Activated CD8-positive, alpha-beta memory T cell treated with anti-CD3 and anti-CD28 coated beads for 1 hour (primary cell): Measurements from ENCODE around the gene PDZK1IP1.
"Not testable (repeated sequence)": the region's sequence is repeated elsewhere in the genome, so short reads cannot be mapped to it uniquely, and the experiment has no call there.

Experiments
- DNase-seq, 2 donors: peaks; one replicate each; pipeline ENCODE4 v3.0.0-alpha.2; 2020; ENCODE audit warnings: low read depth in 1 of 2; ENCODE audit errors: extremely low read depth in 1 of 2

Gene PDZK1IP1

DNA sequence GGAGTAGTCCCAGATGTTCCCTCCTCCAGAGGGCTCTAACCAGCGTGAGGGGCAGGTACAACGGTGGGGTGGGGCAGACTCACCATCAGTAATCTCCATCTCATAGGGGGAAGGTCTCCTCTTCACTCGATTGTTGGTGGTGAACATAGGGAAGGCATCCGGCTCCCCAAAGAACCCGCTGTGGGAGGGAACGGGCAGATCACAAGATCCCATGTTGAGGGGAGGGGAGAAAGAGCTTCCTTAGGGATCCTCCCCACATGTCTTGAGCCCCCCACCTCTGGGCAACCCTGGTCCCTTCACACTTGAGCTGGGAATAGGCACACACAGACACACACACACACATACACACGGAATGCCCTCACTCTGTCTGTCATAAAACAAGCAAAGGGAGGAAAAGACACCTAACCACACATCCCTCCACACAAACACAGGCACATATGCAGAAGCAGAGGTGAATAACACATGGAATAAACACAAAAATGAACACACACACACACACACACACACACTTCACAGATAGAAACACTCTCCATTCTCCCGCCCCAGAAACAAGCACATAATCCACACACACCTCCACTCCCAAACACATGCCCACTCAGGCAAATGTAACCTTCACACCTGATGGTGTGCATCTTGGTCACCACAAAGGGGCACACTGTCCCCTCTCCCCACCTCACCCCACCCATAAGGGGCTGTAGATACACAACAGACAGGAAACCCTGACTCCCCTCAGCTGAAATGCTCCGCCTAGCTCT, 34.3 kb upstream of the PDZK1IP1 start:
- DNase-seq, result no peak

DNA sequence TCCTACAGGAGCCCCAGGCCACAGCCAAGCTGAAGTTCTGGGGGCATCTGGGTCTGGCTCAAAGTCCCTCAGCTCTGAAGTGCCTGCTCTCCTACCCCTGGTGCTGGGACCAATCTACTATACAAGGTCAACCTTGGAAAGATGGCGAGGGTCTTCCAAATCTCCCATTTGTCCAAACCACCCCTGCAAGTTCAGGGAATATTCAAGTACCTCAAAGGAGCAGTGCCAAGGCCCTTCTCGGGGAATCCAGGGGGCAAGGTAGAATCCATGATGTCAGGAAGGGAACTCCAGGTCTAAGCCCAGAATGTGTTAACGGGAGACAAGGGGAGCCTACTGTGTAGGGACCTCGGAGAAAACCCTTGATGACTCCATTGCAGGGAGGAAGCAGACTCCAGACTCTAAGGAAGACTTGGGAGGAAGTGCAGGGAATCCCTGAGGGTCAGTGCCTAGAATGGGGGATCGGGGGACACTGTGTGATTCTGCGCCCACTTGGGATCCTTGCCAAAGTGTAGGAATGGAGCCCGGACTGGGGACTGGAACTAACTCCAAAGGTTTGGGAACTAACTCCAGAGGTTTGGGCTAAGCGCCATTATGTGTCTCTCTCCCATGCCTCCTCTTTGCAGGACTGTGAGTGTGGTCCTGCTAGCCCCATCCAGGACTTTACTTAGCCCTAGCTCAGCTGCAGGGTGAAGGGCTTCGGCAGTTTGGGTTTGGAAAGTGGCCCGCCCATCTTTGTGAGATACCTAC, 33.5 kb upstream of the PDZK1IP1 start:
- no peak for DNase-seq

DNA sequence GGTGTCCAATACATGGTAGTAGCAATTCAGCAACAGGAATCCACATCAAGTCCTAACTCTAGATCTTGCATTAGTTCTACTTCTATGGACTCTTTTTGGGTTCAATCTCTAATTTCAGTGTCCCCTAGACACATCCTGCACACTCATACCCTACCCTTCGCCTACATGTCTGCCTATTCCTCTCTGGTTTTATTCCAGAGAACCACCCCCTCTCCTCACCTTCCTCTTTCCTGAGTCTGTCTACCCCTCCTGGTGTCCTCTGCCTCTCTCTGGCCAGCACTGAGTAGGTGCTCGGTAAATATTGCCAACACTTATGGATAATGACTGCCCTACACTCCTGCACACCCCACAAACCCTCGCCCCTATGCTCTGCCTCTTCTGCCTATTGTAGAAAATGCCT, 32.6 kb upstream of the PDZK1IP1 start:
- no peak for DNase-seq

DNA sequence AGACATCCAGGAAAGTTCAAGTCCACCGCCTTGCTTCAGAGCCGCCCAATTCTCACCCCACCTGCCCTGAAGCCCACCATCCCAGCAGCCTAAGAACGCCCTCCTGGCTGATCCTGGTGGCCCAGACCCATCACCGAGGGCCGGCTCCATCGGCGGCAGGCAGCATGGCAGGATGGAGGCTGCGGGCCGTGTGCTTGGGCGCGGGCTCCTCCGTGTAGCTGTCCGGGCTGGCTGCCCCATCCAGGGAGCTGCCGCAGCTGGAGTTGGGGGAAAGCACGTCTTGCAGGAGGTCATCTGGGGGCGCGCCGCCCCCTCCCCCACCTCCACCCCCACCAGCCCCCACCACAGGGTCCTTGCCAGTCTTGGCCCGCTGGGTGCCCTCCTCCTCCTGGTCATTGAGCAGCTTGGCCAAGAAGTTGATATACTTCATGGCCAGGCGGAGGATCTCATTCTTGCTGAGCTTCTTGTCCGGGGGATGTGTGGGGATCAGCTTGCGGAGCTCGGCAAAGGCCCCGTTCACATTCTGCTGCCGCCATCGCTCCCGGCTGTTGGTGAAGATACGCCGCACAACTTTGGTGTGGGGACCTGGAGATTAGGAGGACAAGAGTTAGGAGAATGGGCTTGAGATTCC, 29.9 kb upstream of the PDZK1IP1 start:
- no peak for DNase-seq

DNA sequence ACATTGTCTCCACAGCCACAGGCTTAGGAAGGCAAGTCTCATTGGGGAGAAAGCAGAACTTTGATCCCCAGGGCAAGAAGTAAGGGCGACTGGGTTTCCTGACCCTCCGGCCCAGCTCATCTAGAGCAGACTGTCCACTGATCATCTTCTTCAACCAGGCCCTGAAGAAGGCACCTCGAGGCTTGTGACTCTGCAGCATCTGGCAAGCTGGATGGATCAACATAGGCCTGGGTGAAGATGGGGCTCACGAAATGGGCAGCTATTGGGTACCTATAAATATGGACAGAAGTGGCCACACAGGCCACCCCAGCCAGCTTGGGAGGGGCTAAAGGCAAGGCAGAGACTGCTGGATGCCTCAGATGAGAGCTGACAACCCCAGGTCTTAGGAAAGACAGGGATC, 29.2 kb upstream of the PDZK1IP1 start:
- DNase-seq, result no peak

DNA sequence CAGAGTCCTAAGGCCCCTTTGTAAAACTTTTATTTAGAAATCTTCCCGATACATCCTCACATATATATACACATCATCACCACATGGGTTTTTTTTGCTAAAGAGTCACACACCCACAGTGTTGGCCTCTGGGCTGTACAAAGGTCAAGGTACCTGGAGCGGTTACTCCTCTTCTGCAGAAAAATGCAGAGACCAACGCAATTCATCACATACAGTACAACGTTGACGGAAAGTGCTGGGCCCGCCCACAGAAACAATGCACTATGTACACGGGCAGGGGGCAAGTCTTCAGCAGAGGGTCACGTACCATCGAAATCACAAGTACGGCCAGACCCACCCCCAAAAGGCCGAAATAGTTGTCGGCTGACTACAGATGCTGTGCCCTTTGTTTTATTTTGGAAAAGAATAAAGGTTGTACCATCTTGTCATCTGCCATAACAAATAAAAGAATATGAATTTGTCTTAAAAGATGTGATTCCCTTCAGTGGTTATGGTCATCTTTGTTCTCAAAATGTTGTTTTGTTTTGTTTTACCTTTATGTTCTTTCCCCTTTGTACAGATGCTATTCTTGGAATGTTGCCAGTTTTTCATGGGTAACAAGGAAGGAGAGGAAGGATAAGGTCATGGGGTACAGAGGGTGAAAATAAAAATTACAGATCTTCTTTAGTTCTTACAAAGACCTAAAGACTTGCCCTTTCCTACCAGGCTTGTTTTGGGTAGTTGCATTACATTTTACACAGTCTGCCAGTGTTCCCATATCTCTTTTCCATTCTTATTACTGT, 26.6 kb upstream of the PDZK1IP1 start:
- no peak for DNase-seq

DNA sequence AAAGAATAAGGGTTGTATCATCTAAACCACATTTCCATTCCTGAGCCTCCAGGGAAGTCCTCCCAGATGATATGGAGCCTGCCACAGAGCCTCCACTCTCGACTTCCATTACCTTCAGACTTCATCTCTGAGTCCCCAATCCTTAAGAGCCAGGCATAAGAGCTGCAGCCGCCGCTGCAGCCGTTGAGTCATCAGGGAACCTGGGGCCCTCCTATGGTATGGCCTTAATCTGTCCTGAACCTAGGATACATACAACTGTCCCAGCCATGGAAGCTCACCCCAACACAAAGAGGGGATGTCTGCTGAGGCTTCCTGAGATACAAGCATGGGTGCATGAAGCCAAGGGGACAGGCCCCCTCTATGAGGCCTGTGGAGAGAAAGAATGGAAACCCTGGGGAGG, 25.9 kb upstream of the PDZK1IP1 start:
- no peak for DNase-seq

DNA sequence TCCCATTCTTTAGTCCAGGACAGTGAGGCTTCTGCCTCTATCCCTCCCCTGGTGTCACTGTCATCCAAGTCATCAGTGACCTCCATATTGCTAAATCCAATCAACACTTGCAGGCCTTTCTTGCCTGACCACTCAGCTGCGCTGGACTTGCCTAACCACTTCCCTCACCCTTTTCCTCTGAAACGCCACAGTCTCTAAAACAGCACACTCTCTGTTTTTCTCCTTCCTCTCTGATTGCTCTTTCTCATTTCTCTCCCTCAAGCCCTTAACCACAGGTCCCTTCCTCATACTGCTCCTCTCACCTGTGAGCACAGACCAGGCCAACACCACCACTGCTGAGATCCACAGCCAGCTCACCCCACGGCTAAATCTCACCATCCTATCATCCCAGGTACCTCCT, 24.7 kb upstream of the PDZK1IP1 start:
- no peak for DNase-seq

DNA sequence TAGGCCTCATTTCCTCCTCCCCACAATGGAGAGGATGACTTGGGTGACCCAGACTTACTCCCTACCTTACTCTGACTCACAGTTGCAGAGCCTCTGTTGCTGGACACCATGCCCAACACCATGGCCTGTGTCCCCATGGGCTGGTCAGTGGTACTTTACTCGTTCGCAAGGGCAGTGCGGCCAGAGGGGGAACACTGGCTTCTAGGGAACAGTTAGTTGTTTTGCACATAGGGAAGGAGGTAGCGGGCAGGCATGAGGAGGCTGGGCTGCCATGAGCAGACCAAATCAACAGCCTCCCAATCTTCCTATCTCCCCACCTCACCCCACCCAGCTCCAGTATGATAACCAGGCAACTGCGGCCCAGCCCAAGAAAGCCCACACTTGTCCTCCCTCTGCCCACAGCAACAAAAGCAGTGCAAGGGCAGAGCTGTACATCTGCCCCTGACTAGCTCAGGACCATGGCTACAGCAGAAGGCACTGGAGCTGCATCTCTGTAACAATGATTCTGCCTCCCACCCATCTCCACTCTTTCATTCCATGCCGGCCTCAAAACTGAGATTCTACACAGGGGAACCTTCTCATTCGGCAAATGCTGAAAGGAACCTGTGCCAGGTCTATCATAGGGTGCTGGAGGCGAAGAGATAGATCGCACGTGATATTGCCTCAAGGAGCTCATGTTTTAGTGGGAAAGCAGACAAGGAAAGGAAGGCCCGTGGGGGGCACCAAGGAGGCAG, 23.6 kb upstream of the PDZK1IP1 start:
- DNase-seq, result no peak

DNA sequence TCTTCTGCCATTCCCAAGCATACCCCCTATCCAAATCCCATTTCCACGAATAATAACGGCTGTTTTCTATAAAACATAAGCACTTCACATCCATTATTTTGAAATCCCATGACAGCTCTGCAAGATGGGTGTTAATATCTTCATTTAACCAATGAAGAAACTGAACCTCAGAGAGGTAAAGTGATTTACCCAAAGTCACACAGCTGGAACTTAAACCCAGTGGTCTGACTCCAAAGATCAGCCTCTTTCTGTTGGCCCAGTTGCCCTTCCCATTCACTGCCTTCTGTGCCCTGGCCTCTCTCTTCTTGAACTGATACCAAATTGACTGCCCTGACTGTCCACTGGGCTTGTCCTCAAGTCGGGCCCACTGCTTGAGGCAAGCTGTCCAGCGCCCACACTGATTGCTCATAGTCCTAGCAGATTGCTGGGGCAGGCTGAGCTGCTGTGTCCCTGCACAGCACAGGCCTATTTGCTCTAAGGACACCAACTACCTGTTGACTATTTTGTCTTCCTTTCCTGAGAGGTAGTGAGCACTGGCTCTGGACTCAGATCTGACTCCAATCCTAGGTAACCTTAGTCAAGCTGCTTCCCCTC, 22.9 kb upstream of the PDZK1IP1 start:
- no peak for DNase-seq

DNA sequence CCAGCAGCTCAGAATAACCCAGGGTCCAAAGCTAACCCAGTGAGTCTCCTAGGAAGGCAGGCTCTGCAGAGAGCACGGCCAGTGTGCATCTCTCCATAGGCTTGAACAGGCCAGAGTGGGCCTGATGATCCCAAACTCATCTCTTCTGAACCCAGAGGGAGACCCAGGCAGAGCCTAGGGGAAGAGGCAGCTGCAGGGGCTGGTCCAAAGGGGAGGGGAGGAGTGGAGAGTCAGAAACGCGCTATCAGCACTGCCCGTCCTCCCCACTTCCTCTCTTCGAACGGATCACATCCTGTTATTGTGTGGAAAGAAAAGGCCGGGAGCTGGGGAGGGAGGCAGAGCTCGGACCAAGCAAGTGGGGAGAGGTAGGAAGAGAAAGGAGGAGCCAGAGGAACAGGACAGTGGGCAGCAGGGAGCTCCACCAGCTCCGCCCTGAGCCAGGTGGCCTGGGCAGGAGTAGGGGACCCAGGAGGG, 22.0 kb upstream of the PDZK1IP1 start:
- DNase-seq, result no peak

DNA sequence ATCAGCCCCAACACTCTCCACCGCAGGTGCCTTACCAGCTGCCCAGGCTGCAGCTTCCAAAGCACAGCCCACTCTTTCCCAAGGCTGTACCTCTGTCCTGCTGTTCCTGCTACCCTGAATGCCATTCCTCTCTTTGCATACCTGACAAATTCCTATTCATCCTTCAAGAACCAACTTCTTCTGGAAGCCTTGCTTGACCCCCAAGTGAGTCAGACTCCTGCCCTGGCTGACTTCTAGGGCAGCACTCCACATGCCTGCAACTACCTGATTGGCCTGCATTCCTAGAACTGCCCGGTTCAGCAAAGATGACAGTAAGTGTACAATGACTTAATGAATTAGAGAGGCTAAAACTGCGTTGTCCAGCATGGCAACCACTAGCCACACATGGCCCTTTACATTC, 20.8 kb upstream of the PDZK1IP1 start:
- DNase-seq, result no peak

DNA sequence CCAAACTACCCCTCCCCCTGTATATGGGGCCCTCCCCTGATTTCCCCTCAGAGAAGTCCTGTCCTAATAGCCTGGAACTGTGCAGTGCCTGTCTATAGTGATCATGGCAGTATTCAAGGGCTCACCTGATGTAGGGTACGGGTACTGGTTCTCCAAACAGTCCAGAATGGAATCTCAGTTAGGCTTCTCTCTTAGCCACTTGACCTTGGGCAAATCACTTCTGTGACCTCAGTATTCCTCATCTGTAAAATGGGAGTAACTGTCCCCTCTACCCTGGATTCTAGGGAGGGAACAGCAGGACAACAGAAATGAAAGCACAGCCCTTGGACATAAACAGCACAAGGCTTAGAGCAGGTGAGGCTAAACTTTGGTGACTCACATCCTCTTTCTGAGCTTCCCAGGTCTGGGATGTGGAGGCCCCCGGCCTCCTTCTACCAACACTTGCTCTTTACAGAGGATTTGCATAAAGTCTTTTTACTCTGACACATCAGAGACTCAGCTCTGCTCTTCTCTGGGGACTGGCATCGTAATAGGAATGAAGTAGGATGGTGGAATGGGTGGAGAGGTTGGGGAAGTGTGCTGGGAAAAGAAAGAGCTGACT, 20.0 kb upstream of the PDZK1IP1 start:
- no peak for DNase-seq

DNA sequence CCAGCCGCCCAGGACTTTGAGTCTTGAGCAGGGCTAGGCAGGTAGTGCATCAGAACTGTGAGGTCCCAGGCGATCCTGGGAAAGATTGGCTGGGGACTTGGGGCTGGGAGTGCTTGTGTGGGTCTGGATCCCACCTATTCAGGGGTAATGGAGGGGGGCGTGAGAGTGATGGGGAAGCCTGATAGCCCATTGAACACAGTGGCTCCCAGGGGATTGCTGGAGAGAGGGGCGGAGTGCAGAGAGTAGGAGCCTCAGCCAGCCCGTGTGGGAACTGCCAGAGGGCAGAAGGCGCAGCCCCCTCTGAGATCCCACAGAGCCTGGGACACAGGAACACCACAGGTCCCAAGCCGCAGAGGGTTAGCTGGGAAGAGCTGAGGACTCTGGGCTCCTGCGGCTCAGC, 19.3 kb upstream of the PDZK1IP1 start:
- DNase-seq, result no peak

DNA sequence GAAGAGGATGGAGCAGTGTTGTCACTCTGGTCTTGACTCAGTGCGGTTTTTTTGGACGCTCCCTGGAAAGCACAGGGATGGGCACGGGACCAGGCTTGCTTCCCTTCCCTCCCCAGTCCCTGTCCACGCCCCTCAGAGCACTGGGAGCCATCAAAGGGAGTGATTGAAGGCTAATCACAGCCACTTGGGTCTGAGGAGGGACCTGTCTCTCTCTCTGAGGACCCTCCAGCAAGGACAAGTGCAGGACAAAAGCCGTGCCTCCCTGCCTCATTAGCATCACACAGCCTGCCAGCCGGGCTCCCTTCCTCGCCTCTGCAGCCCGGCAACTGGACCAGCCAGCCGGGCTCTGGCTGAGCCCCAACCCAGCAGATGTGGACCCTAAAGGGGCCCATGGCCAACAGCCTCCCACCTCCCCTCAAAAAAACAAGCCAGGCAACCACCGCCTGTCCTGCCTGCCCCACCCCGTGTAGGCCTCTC, 18.6 kb upstream of the PDZK1IP1 start:
- no peak for DNase-seq

DNA sequence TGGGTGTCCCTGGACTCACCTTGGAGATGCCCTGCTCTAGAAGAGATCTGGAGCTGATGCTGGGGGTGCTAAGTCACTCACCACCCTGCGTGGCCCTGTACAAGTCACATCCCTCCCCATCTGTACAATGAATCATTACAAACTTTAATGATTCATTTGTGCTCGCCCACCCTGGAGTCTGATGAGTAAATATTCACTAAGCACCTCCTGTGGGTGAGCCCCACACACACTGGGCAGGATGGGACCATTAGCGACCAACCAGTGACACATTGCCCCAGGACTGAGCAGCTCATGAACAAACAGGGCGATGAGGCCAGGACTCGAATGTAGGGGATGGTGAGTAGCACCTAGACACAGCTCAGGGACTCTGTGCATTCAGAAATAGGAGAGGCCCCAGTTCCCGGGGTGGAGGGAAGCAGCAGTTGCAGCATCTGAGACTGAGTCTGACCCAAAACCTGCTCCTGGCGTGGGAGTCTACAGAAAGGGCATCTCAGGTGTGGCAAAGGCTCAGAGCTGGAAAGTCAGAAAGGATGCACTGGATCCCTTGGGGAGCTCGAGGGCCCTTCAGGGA, 18.1 kb upstream of the PDZK1IP1 start:
- DNase-seq, result no peak

DNA sequence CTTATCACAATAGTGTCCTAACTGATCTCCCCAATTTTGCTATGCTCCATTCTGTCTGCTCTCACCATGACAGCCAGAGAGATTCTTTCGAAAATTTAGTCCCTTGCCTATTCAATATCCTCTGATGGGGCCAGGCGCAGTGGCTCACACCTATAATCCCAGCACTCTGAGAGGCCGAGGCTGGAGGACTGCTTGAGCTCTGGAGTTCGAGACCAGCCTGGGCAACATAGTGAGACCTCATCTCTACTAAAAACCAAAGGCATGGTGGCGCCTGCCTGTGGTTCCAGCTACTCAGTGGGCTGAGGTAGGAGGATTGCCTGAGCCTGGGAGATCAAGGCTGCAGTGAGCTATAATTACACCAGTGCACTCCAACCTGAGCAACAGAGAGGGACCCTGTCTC, 16.1 kb upstream of the PDZK1IP1 start:
- DNase-seq, result no peak

DNA sequence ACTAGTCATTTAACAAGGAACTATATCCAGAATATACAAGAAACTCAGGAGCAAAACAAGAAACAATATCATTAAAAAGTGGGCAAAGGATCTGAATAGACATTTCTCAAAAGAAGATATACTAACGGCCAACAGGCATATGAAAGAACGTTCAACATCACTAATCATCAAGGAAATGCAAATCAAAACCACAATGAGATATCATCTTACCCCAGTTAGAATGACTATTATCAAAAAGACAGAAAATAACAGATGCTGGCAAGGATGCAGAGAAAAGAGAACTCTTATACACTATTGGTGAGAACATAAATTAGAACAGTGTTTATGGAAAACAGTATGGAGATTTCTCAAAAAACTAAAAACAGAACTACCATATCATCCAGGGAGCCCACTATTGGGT, 13.7 kb upstream of the PDZK1IP1 start:
- not testable (repeated sequence) for DNase-seq

DNA sequence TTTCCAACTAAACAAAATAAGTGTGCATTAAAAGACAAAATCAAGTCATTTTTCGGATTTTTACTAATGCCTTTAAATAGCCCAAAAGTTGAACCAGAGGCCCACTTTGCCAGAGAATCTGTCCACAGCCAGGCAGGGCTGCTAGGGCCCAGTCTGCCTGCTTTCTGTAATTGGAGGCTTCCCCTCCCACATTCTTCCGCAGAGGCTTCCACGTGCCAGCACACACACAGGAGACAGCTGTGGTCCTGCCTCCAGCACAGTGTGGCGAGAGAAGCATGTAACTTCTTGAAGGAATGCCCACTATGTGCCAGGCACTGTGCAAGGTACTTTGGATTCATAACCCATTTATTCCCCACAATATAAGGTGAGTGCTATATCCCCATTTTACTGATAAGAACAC, 11.3 kb upstream of the PDZK1IP1 start:
- no peak for DNase-seq
